Panc1 (cell line): ENCODE data around the gene RAB1B. TPM values are rescaled to one million over a fixed set of nuclear protein-coding genes. Genes with fewer than 3 reads are reported as not detected.

Experiments
- ATAC-seq: fragments of 200-7000 bp; cut with Tn5 transposase; 2 replicates; pipeline ENCODE4 v1.9.1; 2020; ENCODE audit warnings: mild to moderate bottlenecking, moderate library complexity
- BruUV-seq: library from RNA; stranded (reverse); fragments of 400-500 nt; replicated peaks from 2 replicates; lab custom pipeline; 2021; lab: Mats Ljungman, UMichigan
- CTCF ChIA-PET: fragments of 300-600 bp; sonication (Branson Sonifier 250); formaldehyde crosslinking; loops from one replicate; lab custom pipeline; 2022; ENCODE audit warnings: antibody characterized with exemption; lab: Charles Lee
- POLR2A ChIA-PET: fragments of 300-600 bp; sonication (Branson Sonifier 250); formaldehyde crosslinking; loops from one replicate; lab custom pipeline; 2022; ENCODE audit warnings: antibody characterized with exemption; lab: Charles Lee
- DNase-seq: peaks from one replicate; pipeline ENCODE4 v3.0.0-alpha.2; 2010; ENCODE audit warnings: low read depth, low spot score
- H3K27ac ChIP-seq: 2 replicates; pipeline ENCODE4 v1.5.1; 2011; ENCODE audit warnings: mild to moderate bottlenecking, low read length, inconsistent platforms
- H3K27me3 ChIP-seq: fragments of 200-500 bp; sonication (Bioruptor generic); 2 replicates; pipeline ENCODE4 v1.6.0; 2014; ENCODE audit warnings: low read length, inconsistent platforms; ENCODE audit not compliant: control insufficient read depth, insufficient read depth
- H3K36me3 ChIP-seq: fragments of 200-500 bp; sonication (Bioruptor generic); 2 replicates; pipeline ENCODE4 v1.5.1; 2014; ENCODE audit warnings: inconsistent platforms, mild to moderate bottlenecking, low read length, moderate library complexity; ENCODE audit not compliant: control insufficient read depth, insufficient read depth
- H3K4me1 ChIP-seq: 2 replicates; pipeline ENCODE4 v1.5.1; 2011; ENCODE audit warnings: inconsistent platforms, mild to moderate bottlenecking, low read length, moderate library complexity; ENCODE audit not compliant: control insufficient read depth, insufficient read depth
- H3K4me3 ChIP-seq, 2 experiments: 2 replicates each; pipeline ENCODE4 v1.5.1; 2011 to 2012; ENCODE audit warnings: low read depth in 2 of 2, low read length in 2 of 2, mild to moderate bottlenecking in 2 of 2, inconsistent platforms in 1 of 2, moderate library complexity in 1 of 2
- H3K9me3 ChIP-seq: fragments of 200-500 bp; sonication (Bioruptor generic); 2 replicates; pipeline ENCODE4 v1.5.1; 2014; ENCODE audit warnings: low read depth, mild to moderate bottlenecking, inconsistent platforms, low read length, moderate library complexity; ENCODE audit not compliant: control insufficient read depth, insufficient read depth
- CTCF ChIP-seq: fragments of 450-650 bp; IDR thresholded peaks from 2 replicates; pipeline ENCODE4 v1.5.1; 2017; ENCODE audit warnings: mild to moderate bottlenecking
- POLR2AphosphoS5 ChIP-seq: IDR thresholded peaks from 2 replicates; pipeline ENCODE4 v1.6.1; 2012; ENCODE audit warnings: mild to moderate bottlenecking, low read depth, low read length, moderate library complexity
- REST ChIP-seq, 2 experiments: IDR thresholded peaks; 2 replicates each; pipeline ENCODE4 v1.6.1; 2011 to 2012; ENCODE audit warnings: low read depth in 2 of 2, control low read depth in 1 of 2, low read length in 1 of 2, mild to moderate bottlenecking in 1 of 2, moderate library complexity in 1 of 2; ENCODE audit not compliant: insufficient read depth in 1 of 2
- SIN3A ChIP-seq: IDR thresholded peaks from 2 replicates; pipeline ENCODE4 v1.6.1; 2012; ENCODE audit warnings: low read depth, mild to moderate bottlenecking, low read length, moderate library complexity, borderline replicate concordance; ENCODE audit not compliant: insufficient read depth
- TCF7L2 ChIP-seq: IDR thresholded peaks from 2 replicates; pipeline ENCODE4 v1.6.1; 2011; ENCODE audit warnings: mild to moderate bottlenecking, low read depth, low read length, inconsistent platforms
- in situ Hi-C: cut with HindIII; loops from 2 replicates; pipeline ENCODE4 v1.10.0; 2016; ENCODE audit warnings: low sequenced_read_pairs, low pct_unique_long_range_greater_than_20kb
- intact Hi-C: fragments of 100-400 bp; cut with micrococcal nuclease; formaldehyde crosslinking; loops from one replicate; pipeline ENCODE4 v1.10.0; 2022; ENCODE audit not compliant: unreplicated experiment
- total RNA-seq: library from RNA; stranded (reverse); gene quantifications from one replicate; pipeline ENCODE4 v1.2.1, GENCODE V29; 2021; ENCODE audit not compliant: unreplicated experiment

Gene RAB1B
- total RNA-seq, 1 experiment from 2014 or later, result 256 TPM

- no peak overlapping the region for H3K27ac ChIP-seq
- ChIA-PET POLR2A (no interaction called here), CTCF (interaction anchor here (0.6 kb wide), 2 partner anchors 30 to 41 kb away, joined by 6 to 12 read pairs; no protein-coding TSS in a partner anchor)
- no peaks in the 10 kb centered on the region for H3K27me3 ChIP-seq
- in situ Hi-C loops (no loop called here), intact Hi-C loops (no loop called here)
- no peak overlapping the region for H3K4me3 ChIP-seq
- H3K9me3 ChIP-seq, result no peaks in the 10 kb centered on the region
- no TSS peak for BruUV-seq
- peaks cover 6% of the 10 kb centered on the region; the same call in 1 of the 2 replicates for H3K36me3 ChIP-seq
- DNase-seq (no peak), ATAC-seq (no peak)
- TF ChIP-seq REST (IDR thresholded peaks at IDR 0.05; ENCODE audit: insufficient read depth in 1 of 2, low read depth in 2 of 2, low read length in 1 of 2) (no peak), TCF7L2 (no peak), POLR2AphosphoS5 (no peak), SIN3A (no peak), CTCF (no peak)
- peaks cover 4% of the 10 kb centered on the region; the same call in 1 of the 2 replicates for H3K4me1 ChIP-seq
Measured at GRCh38 chr11:66224226-66224855, 44.1 kb upstream of the RAB1B start.

- H3K27me3 ChIP-seq, result no peaks in the 10 kb centered on the region
- H3K4me1 ChIP-seq, result peaks cover 4% of the 10 kb centered on the region; the same call in 1 of the 2 replicates
- BruUV-seq, result TSS peak; percentile 6
- ChIA-PET CTCF (no interaction called here), POLR2A (no interaction called here)
- intact Hi-C loops (no loop called here), in situ Hi-C loops (no loop called here)
- H3K27ac ChIP-seq, result no peak overlapping the region
- no peak for DNase-seq
- ATAC-seq, result no peak
- H3K4me3 ChIP-seq, result no peak overlapping the region
- H3K9me3 ChIP-seq, result no peaks in the 10 kb centered on the region
- peaks cover 6% of the 10 kb centered on the region; the same call in 1 of the 2 replicates for H3K36me3 ChIP-seq
- no peak for TF ChIP-seq CTCF
- TF ChIP-seq SIN3A, result no peak
- no peak for TF ChIP-seq TCF7L2
- no peak for TF ChIP-seq REST (IDR thresholded peaks at IDR 0.05; ENCODE audit: insufficient read depth in 1 of 2, low read depth in 2 of 2, low read length in 1 of 2)
Measured at GRCh38 chr11:66225066-66225465, 43.4 kb upstream of the RAB1B start.
